K562 (cell line): ENCODE results near the gene RHOB. TPM values are rescaled to one million over a fixed set of nuclear protein-coding genes. Genes with fewer than 3 reads are reported as not detected.
A peak's percentile ranks its signal among the peaks of the same experiment; 100 is the strongest.

Experiments used
- ASH1L ChIP-seq: fragments of 450-650 bp; IDR thresholded peaks from 2 replicates; pipeline ENCODE4 v1.6.1; 2018; ENCODE audit warnings: borderline replicate concordance, mild to moderate bottlenecking, low read depth; ENCODE audit not compliant: partially characterized antibody
- BRD4 ChIP-seq: fragments of 200-600 bp; sonication (generic); IDR thresholded peaks from 2 replicates; pipeline ENCODE4 v1.6.1; 2017; ENCODE audit warnings: inconsistent platforms
- CBFA2T3 ChIP-seq: fragments of 450-650 bp; IDR thresholded peaks from 2 replicates; pipeline ENCODE4 v1.6.1; 2017
- DDX20 ChIP-seq: fragments of 450-650 bp; IDR thresholded peaks from 2 replicates; pipeline ENCODE4 v1.6.1; 2016; ENCODE audit warnings: missing genetic modification characterization, low read depth, mild to moderate bottlenecking, missing compliant biosample characterization, moderate library complexity
- EWSR1 ChIP-seq: fragments of 450-650 bp; IDR thresholded peaks from 2 replicates; pipeline ENCODE4 v1.6.1; 2018; ENCODE audit warnings: borderline replicate concordance, mild to moderate bottlenecking, low read depth, moderate library complexity; ENCODE audit not compliant: partially characterized antibody
- FOXP1 ChIP-seq: sonication (generic); formaldehyde crosslinking; IDR thresholded peaks from 2 replicates; pipeline ENCODE4 v1.8.0; 2022; ENCODE audit warnings: mild to moderate bottlenecking, missing genetic modification reagents
- HES1 ChIP-seq: fragments of 450-650 bp; IDR thresholded peaks from 2 replicates; pipeline ENCODE4 v1.6.1; 2016; ENCODE audit warnings: low read depth, mild to moderate bottlenecking, moderate library complexity
- HNRNPL ChIP-seq: fragments of 200-400 bp; formaldehyde crosslinking; IDR thresholded peaks from 2 replicates; pipeline ENCODE4 v1.6.1; 2017; ENCODE audit warnings: low read depth, mild to moderate bottlenecking, low read length
- MECOM ChIP-seq: fragments of 250-450 bp; sonication (Bioruptor Pico); IDR thresholded peaks from 2 replicates; pipeline ENCODE4 v1.8.0; 2022; ENCODE audit warnings: inconsistent platforms
- NR0B1 ChIP-seq: fragments of 450-650 bp; IDR thresholded peaks from one replicate; pipeline ENCODE4 v1.6.1; 2018; ENCODE audit warnings: mild to moderate bottlenecking, moderate library complexity; ENCODE audit not compliant: partially characterized antibody
- PATZ1 ChIP-seq: fragments of 250-450 bp; sonication (Bioruptor Pico); IDR thresholded peaks from 2 replicates; pipeline ENCODE4 v1.5.0; 2020; ENCODE audit warnings: mild to moderate bottlenecking, borderline replicate concordance
- PHF21A ChIP-seq: fragments of 450-650 bp; IDR thresholded peaks from 2 replicates; pipeline ENCODE4 v1.6.1; 2017; ENCODE audit warnings: low read depth, borderline replicate concordance
- PRMT5 ChIP-seq: sonication (generic); formaldehyde crosslinking; IDR thresholded peaks from 2 replicates; pipeline ENCODE4 v1.5.0; 2020; ENCODE audit warnings: missing genetic modification reagents
- RBM15 ChIP-seq: fragments of 200-400 bp; formaldehyde crosslinking; IDR thresholded peaks from 2 replicates; pipeline ENCODE4 v1.6.1; 2018; ENCODE audit warnings: mild to moderate bottlenecking, low read length, moderate library complexity; ENCODE audit not compliant: insufficient read depth
- TARDBP ChIP-seq: fragments of 450-650 bp; IDR thresholded peaks from 2 replicates; pipeline ENCODE4 v1.6.1; 2016
- TGIF2 ChIP-seq: sonication (generic); formaldehyde crosslinking; IDR thresholded peaks from 2 replicates; pipeline ENCODE4 v1.8.1; 2022; ENCODE audit warnings: mild to moderate bottlenecking, missing genetic modification reagents, moderate library complexity
- THAP7 ChIP-seq: fragments of 250-450 bp; sonication (Bioruptor Pico); IDR thresholded peaks from 2 replicates; pipeline ENCODE4 v1.5.0; 2021
- YBX1 ChIP-seq: fragments of 450-650 bp; IDR thresholded peaks from 2 replicates; pipeline ENCODE4 v1.7.1; 2016; ENCODE audit warnings: mild to moderate bottlenecking
- ZNF212 ChIP-seq: fragments of 450-650 bp; formaldehyde crosslinking; IDR thresholded peaks from 2 replicates; pipeline ENCODE4 v1.4.0; 2020; ENCODE audit warnings: mild to moderate bottlenecking
- ZNF354B ChIP-seq: fragments of 250-450 bp; sonication (Bioruptor Pico); IDR thresholded peaks from 2 replicates; pipeline ENCODE4 v1.4.0; 2020
- ZNF561 ChIP-seq: fragments of 450-650 bp; formaldehyde crosslinking; conservative IDR thresholded peaks from 2 replicates; pipeline ENCODE4 v1.4.0; 2020; ENCODE audit warnings: mild to moderate bottlenecking, moderate library complexity
- ZNF699 ChIP-seq: fragments of 250-450 bp; sonication (Bioruptor Pico); IDR thresholded peaks from 2 replicates; pipeline ENCODE4 v1.8.0; 2021; ENCODE audit warnings: mild to moderate bottlenecking, moderate library complexity; ENCODE audit not compliant: insufficient replicate concordance
- ZSCAN32 ChIP-seq: fragments of 450-650 bp; formaldehyde crosslinking; IDR thresholded peaks from 2 replicates; pipeline ENCODE4 v1.4.0; 2020; ENCODE audit warnings: mild to moderate bottlenecking, moderate library complexity
- polyA plus RNA-seq, 8 experiments: library from polyadenylated mRNA; depleted of rRNA in 4 of 8; stranded (reverse) in 5 of 8; unstranded in 3 of 8; fragments of >200 nt; fragmentation: Nextera tagmentation in 2 of 8; fragmentation: Illumina TruSeq in 1 of 8; extraction: Ambion mirVana in 2 of 8; extraction: Trizol in 1 of 8; gene quantifications; 2 replicates each; pipeline versions ENCODE4 v1.2.1 to v1.2.3, GENCODE V29; 2011 to 2014; ENCODE audit warnings: inconsistent platforms in 1 of 8, missing spikeins in 1 of 8
- total RNA-seq, 7 experiments: library from RNA; depleted of rRNA in 6 of 7; stranded (reverse); fragments of >200 nt in 6 of 7; fragmentation: Illumina TruSeq in 2 of 7; extraction: Trizol in 2 of 7; gene quantifications; 2 replicates each; pipeline versions ENCODE4 v1.2.1 to v1.2.3, GENCODE V29; 2011 to 2021; ENCODE audit warnings: low replicate concordance in 1 of 7

Gene RHOB
- total and polyA plus RNA-seq, 9 of the 15 experiments (the other 6 are each of a cell fraction or from before 2014, with no cell fraction given), result 0.07 to 4.8 (median 1.1) TPM

GRCh38 chr2:20424300-20425290 is 22.3 kb upstream of the RHOB start (continued):
- peak; percentile 60 for TF ChIP-seq HES1
- TF ChIP-seq PHF21A, result no peak
- no peak for TF ChIP-seq TARDBP
- TF ChIP-seq YBX1, result no peak
- TF ChIP-seq ZNF354B (CRISPR knock-in tag), result no peak
- TF ChIP-seq MECOM, result no peak
- TF ChIP-seq ZNF212 (CRISPR knock-in tag), result 0 out of 2 replicates have a peak, but pooled peaks have one; percentile 42
- TF ChIP-seq ZNF699, result no peak
- TF ChIP-seq RBM15, result no peak
- TF ChIP-seq PATZ1 (CRISPR knock-in tag), result no peak
- no peak for TF ChIP-seq HNRNPL
- no peak for TF ChIP-seq ZNF561 (CRISPR knock-in tag)
- TF ChIP-seq DDX20 (tag), result no peak
- TF ChIP-seq ZSCAN32, result no peak
- TF ChIP-seq TGIF2 (CRISPR knock-in tag), result no peak
- TF ChIP-seq FOXP1, result peak; percentile 97
- no peak for TF ChIP-seq PRMT5 (CRISPR knock-in tag)
- TF ChIP-seq BRD4, result peak; percentile 36; the same call in 1 of the 2 replicates
- no peak for TF ChIP-seq ASH1L
- TF ChIP-seq CBFA2T3, result peak; percentile 55
- TF ChIP-seq THAP7 (CRISPR knock-in tag), result no peak
- no peak for TF ChIP-seq EWSR1
- no peak for TF ChIP-seq NR0B1
